DMS 273 treated with DMSO at 0.1 percent for 48 hours (cell line): ENCODE data around the gene OPRM1.
"Not testable (repeated sequence)": the region's sequence is repeated elsewhere in the genome, so short reads cannot be mapped to it uniquely, and the experiment has no call there.

Experiments
- DNase-seq: peaks from one replicate; lab custom pipeline; 2025; lab: John Stamatoyannopoulos, UW

OPRM1 gene

DNA sequence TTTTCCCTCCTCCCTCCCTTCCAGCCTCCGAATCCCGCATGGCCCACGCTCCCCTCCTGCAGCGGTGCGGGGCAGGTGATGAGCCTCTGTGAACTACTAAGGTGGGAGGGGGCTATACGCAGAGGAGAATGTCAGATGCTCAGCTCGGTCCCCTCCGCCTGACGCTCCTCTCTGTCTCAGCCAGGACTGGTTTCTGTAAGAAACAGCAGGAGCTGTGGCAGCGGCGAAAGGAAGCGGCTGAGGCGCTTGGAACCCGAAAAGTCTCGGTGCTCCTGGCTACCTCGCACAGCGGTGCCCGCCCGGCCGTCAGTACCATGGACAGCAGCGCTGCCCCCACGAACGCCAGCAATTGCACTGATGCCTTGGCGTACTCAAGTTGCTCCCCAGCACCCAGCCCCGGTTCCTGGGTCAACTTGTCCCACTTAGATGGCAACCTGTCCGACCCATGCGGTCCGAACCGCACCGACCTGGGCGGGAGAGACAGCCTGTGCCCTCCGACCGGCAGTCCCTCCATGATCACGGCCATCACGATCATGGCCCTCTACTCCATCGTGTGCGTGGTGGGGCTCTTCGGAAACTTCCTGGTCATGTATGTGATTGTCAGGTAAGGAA lies at the start of gene OPRM1:
Gene OPRM1 (plus strand): TSS at position 10 of the 612 bp plus-strand sequence. CDS start 305 bp downstream, at position 315.
- no peak for DNase-seq

DNA sequence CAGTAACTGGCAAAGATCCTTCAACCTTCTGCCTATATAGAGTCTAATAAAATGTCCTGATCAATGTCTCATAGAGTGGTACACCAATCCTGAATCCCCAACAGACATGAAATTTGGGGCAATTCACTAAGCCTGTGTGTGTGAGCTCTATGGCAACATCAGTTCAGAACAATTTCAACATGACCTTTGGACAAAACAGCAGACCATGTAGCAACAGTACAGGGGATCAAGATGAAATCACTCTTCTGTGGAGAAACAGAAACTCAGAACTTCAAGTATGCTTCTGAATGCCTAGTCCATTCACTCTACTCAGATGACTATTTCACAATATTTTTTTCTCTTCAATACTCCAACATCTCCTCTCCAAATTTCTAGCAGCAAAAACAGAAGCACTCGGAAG lies 49.1 kb upstream of the OPRM1 start:
- no peak for DNase-seq

DNA sequence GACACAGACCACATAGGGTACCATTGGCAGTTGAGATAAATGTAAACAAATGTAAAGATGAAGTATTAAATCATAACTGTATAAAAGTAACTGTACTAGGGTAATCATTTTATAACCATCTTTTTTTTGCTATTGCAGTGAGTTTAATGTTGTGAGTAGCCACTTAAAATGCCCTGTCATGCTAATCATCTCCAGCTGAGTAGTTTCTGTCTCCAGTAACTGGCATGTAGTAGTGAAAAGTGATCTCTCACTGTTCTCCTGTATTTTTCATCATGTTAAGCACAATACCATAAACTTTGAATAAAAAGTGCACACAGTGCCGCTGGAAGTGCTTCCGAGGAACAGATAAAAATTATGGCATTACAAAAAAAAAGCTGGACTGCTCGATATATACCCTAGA lies 45.0 kb upstream of the OPRM1 start:
- no peak for DNase-seq

DNA sequence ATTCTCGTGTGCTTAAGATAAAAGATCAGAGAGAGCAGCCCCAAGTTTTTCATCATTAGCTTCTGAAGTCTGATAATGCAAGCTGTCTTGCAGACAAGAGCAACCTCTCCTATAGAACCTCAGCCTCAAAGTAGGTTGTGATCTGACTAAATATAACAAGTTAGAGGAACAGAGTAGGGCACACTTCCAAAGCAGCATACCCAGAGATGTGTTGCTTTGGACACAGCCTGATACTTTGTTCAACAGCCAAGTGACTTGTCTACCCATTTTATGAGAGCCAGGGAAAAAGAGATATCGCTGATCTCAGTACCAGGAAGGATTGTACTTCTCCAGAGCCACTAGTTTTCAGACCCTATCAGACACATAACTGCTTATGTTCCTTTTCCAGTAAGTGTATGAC lies 44.2 kb upstream of the OPRM1 start:
- no peak for DNase-seq

DNA sequence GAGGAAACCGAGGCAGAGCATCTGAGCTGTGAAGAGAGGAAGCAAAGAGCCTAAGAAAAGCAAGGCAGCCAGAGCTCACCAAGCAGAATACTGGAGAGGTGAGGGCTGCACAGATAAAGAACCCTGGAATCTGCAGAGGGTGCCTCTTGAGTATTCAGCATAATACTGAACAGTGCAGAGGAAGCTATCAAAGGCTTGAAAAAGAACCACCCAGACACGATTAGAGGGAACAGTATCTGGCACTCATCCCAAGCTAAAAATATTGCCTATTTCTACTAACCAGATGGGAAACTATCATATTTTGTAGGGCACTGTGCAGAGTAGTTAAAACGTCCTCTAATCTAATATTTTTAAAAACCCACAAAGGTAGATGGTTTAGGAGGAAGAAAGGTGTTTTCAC lies 41.8 kb upstream of the OPRM1 start:
- DNase-seq, result no peak

DNA sequence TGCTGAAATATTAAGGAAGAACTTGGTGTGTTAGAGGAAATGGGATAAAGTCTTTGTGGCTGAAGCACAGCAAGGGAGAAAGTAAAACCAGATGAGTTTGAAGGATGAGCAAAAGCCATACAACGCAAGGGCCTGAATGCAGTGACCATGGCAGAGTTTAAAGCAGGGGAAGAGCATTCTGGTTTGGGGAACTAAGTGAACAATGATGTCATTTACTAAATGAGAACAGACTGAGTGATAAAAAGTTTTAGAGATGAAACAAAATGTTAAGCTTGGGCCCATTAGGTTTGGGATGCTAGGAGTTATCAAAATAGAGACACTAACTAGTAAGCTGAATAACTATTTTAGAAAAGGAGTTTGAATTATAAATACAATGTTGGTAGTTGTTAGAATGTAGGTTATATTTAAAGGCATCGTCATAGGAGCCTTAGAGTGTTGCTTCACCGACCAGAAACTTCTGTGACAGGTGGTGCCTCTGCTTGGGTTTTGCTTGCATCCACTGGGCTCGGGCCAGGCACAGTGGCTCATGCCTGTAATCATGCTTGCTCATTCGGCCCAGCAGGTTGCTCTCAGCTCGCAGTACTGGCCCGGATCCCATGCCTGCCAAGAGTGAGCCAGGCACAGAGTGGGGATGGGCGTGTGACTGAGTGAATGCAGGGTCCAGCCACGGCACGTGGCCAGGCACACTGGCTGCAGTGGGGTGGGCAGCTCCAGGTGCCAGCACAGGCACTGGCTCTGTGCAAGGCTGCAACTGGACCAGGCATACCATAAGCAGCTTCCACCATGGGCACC lies 37.4 kb upstream of the OPRM1 start:
- no peak for DNase-seq

DNA sequence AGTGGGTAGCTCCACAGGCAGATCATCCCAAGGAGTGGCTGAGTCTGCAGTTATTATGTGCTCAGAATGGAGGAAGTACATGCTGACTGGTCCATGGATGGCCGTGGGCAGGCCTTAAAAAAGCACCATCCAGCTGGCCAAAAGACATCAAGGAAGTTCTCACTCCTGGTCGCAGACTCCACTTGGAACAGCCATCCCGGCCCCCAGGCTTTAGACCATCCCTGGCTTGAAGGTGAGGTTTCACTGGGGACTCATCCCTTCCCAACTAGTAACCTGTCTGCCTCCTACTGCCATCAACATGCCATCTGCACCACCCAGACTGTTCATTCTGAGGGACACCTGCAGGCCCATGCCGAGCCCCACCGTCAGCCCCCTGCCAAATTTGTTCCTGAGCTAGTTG lies 36.1 kb upstream of the OPRM1 start:
- DNase-seq, result no peak

DNA sequence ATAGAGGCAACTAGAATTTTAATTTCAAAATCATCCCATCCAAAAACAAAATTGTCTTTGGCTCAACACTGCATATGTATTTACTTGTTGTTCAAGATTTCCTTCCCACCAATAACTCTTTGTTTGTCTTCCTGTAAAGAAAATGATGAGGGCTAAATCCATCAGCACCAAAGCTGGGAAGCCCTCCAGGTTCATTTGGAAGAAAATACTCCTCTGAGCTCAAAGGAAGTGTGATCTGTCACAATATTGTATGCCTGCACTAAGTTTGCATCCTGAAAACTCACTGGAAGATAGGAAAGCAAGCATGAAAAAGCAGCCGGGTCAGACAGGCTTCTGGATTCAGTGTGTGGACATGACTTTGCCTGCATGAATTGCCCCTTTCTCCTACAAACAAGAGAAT lies 28.7 kb upstream of the OPRM1 start:
- DNase-seq, result no peak

DNA sequence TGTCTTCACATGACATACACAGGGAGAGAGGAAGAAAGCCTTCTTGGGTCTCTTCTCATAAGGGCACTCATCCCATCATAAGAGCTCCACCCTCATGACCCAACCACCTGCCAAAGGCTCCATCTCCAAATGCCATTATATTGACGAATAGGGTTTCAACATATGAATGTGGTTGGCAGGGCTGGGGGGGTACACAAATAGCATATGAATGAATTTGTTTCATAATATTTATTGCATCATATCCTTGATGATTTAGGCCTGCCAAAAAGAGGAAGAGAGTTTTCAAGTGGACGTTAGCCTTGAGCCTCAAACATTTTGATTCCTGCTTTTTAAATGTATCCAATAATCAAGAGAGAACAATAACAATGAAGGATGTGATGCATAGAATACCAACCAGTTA lies 26.2 kb upstream of the OPRM1 start:
- DNase-seq, result no peak

DNA sequence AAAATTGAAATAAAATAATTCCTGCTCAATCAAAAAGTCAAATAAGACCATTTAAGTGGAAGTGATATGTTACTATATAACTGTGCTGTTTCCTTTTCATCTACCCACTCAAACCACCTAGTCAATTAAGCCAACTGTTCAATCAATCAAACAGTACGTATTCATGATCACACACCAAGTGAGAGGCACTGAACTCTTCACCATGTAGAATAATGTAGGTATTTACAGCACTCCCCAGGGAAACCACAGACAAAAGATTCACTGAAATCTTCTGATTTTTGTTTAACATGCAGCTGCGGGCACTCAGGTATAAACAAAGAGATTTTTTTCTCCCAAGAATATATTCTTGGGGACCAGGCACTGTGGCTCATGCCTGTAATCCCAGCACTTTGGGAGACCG lies 21.3 kb upstream of the OPRM1 start:
- no peak for DNase-seq

DNA sequence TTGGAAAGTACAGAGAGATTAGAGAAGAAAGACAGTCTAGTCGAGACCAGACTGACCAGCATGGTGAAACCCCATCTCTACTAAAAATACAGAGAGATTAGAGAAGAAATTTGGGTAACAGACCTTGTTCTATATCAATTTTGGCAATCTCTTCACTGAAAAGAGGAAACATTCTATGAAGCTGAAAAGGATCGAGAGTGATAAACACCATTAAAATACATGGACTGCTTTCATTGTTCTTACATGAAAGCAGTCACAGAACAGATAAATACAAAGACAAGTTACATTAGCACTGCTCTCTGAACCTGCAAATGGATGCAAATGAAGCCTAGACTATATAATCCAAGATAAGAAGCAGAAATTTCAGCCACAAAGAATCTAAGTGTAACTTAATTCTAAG lies 8.4 kb upstream of the OPRM1 start:
- DNase-seq, result no peak

DNA sequence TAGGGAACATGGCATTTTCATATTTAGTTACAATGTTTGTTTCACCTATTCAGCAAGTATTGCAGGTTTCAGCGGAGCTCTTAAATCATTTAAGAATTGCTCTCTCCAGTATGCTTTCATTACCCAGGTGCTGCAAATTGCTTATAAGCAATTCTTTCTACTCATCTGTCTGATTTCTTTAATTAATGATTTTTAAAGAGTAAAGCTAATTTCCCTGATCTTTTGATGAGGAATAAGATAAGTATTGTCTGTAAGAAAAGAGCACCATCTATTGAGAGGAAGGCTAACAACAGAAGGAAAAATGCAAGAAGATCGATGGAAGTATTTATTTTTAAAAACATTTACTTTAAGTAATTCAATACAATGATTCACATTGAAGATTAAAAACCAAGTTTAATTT lies 2.0 kb downstream of the OPRM1 start:
- DNase-seq, result no peak

DNA sequence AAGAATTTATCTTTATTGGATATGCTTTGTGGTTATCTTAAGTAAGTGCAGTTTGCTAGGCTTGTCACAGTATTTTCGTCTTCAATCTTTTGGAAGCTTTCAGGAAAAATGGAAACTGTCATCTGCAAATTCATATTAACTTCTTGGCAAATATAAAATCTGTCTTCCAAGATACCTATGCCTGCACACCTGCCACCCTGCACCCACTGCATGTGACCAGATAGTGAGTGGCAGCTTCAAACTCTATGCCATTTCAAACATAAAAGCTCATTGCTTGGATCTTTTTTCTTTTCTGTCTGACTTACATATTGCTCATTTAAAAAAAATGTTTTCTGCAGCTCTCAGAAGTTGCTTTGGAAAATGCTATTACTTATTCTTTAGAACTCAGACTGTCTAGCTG lies 14.1 kb downstream of the OPRM1 start:
- no peak for DNase-seq

DNA sequence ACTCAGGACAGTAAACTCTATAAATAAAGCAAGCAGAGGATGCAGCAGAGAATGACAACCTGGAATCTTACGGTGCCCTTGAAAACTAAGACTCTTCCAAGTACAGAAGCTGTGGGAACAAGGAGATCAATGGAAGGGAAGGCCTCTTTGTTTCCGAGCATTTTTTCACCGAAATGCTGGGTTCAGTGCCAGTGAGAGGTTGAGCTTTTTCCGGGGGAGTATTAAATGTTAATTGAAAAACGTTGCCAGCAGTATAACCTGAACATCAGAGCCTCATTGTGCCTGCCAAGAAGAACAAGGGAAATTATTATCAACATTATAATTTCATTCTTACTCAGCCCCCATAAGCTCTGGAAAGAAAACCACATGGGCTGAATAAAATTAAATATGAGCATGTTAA lies 17.5 kb downstream of the OPRM1 start:
- DNase-seq, result no peak

DNA sequence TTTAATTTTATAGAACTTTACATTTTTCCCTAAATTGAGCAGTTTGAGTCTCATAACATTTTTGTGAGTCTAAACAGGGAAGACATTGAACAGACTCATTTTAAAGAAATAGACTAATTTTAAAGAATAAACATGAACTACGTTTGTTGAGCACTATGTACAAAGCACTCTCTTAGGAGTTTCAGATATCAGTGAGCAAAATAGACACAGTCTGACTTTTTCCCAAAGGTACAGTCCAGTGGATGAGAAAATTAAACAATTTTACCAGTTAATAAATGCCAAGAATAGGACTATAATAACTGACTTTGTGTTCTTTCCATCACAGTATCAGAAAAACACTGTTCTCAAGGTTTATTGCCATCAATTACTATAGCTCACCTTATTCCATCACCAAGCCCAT lies 18.1 kb downstream of the OPRM1 start:
- no peak for DNase-seq

DNA sequence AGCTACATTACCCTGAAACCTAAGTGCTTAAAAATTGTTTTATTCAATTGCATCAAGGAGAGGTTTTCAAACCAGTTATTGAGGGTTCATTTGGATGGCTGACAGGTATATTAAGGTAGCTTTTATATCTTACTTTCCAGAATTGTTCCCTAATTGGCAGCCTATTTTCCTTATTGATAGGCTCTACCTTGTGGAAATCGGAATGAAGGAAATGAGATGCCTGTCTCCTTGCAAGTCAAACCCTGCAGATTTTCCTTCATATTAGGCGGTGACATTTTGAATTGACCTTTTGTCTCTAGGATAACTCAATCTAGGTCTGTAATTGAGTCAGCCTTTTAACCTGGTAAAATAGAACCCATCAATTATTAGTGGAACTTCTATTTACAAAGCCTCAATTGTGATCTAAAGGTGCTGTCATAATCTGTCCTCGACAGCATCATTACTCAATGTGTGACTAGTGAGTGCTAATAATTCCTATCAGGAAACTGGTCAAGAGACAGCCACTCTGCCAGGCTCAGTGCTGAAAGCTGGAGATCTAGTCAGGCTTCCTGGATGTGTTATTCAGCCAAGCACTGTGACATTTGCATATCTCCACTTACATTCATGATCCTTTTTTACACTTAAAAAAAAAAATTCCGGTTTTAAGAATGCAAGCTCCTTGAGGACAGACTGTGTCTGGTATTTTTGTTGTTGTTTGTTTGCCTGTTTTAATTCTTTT lies 20.1 kb downstream of the OPRM1 start:
- no peak for DNase-seq

DNA sequence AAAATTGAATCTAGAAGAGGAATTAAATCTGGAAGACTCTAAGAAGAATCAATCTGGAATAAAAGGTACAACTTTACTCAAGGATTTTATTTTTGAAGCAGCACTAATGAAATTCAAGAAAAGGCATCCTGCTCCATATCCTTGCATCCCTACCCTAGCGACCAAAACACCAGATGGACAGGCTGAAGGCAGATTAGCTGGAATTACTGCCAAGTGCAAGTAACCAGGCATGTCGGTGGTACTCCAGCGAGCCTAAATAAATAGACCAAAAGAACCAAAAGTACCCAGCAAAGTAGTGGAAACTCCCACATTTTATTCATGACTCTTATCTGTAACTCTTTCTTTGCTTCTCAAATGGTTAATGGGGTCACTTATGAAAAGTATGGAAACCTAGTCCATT lies 21.0 kb downstream of the OPRM1 start:
- no peak for DNase-seq

DNA sequence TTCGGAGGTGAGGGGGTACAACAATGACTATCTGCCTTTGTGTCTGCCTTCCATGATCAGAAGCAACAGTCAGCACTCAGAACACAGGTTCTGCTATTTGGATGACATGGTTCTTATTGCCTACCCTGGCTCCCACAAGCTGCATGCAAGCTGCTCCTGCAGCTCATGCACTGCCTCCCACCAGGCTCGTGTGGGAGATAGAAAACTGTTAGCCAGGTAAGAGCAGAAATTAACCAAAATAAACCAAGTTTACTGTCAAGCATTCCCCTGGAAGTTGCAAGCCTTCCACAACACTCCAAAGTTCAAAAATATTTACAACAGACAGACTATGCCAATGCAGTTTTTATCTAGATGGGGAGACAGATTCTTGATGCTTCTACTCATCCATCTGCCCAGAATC lies 31.0 kb downstream of the OPRM1 start:
- no peak for DNase-seq

DNA sequence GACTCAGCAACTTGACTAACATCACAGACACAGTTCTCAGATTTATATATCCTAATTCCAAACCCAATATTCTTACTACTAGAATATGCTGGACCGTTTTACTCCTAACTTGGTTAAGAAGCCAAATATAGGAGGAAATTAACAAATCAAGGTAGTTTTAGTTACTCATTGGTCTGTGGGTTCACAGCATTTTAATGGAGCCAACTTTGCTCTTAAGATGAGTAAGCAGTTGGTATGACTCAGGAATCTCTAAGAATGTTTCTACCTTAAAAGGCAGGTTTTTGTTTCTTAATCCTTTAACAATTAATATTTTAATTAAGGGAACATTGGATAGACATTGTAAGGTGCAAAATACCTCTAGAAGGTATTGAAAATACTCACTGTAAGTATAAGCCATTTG lies 31.6 kb downstream of the OPRM1 start:
- no peak for DNase-seq

DNA sequence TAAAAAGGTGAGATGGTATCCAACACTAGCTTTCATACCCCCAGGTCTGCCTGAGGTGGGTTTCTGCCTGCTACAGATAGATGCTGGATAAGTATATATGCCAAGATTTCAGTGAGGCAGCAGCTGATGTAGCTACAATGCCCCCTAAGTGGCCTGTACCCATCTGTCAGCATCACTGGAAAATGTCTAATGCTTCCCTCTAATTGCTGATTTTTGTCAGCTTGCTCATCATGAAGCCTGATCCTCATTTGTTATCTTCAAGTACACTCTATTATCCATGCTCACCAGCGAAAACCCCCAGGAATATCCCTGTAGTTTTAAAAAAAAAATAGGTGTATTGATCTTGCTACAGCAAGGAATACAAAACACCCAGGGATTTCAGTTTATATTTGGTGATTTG lies 32.2 kb downstream of the OPRM1 start:
- DNase-seq, result no peak

DNA sequence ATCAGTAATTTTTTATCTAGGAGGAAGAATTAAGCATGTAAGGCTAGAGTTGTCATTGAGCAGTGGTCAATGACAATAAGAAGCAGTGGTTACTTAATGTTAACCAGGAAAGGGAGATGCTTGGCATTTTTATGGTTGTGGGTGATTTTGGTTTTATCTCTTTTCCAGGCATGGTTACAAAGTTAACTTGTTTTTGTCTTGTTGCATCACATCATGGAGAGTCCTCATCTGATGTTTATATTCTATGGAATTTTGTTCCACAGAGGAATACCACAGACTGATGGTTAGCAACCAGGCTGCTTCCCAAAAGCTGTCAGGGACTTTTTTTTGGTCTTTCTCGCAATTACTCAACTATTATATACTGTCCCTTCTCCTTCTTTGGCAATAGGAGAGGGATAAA lies 32.7 kb downstream of the OPRM1 start:
- no peak for DNase-seq

DNA sequence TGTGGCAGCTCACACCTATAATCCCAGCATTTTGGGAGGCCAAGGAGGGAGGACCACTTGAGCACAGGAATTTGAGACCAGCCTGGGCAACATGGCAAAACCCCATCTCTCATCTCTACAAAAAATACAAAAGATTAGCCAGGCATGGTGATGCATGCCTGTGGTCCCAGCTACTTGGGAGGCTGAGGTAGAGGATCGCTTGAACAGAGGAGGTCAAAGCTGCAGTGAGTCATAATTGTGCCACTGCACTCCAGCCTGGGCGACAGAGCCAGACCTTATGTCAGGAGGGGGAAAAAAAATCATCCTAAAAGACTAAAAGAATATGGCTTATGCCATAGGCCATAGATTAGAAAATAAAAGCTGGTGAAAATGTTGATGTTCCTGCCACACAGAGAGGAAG lies 39.6 kb downstream of the OPRM1 start:
- DNase-seq, result not testable (repeated sequence)

DNA sequence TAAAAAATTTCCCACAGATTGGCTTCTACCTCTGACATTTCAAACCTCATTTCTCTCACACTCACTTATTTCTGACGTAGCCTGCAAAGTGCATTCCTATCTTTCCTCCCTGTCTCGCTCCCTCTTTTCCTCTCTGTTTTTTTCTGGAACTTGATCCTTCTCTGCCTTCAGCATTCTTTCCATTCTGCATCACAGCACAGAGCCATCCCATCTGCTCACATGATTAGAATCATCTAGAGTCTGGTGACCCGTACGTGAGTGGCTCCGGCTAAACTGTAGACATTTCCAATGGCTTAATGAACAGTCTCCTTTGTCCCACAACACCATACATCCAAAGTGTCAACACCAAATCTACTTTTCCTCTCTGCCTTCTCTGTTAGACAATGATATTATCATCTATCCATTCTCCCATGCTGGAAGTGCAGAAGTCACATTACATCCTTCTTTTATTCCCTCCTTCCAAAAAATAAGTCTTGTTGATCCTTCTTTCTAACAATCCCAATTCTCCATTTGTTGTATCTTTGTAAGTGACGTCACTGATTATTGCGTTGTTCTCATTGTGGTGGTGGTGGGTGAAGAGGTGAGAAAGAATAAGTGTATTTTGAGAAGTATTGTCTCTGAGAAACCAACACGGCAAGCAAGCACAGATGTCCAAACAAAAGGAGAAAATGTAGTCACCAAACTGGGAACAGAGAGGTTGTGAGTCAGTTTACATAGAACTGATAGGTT lies 41.6 kb downstream of the OPRM1 start:
- no peak for DNase-seq
